ENCODE measurements around the gene PKD2L2.

DNA sequence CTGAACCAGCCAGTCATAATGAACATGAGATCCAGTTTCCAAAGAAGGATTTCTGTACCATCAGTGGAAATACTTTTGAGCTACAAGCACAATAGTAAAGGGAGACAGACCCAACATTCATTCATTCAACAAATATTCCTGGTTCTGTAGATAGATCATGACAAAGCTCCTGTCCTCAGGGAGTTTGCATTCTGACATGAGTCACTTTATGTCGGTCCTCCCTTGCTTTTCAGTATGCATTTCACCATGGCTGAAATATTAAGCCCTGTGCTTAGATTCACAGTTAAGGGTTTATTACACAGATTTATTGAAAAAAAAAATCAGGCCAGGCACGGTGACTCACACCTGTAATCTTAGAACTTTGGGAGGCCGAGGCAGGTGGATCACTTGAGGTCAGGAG, 27.0 kb upstream of the PKD2L2 start:
- TF ChIP-seq, protein P1, sequence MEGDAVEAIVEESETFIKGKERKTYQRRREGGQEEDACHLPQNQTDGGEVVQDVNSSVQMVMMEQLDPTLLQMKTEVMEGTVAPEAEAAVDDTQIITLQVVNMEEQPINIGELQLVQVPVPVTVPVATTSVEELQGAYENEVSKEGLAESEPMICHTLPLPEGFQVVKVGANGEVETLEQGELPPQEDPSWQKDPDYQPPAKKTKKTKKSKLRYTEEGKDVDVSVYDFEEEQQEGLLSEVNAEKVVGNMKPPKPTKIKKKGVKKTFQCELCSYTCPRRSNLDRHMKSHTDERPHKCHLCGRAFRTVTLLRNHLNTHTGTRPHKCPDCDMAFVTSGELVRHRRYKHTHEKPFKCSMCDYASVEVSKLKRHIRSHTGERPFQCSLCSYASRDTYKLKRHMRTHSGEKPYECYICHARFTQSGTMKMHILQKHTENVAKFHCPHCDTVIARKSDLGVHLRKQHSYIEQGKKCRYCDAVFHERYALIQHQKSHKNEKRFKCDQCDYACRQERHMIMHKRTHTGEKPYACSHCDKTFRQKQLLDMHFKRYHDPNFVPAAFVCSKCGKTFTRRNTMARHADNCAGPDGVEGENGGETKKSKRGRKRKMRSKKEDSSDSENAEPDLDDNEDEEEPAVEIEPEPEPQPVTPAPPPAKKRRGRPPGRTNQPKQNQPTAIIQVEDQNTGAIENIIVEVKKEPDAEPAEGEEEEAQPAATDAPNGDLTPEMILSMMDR (IDR thresholded peaks at IDR 0.05) = no peak
- no peak for TF ChIP-seq POLR2A (IDR thresholded peaks at IDR 0.05)

All from thyroid gland (tissue), 4 donors.